Measurements from ENCODE around the gene LYRM2. TPM values are rescaled to one million over a fixed set of nuclear protein-coding genes. Genes with fewer than 3 reads are reported as not detected.

Gene LYRM2
- total and polyA plus RNA-seq, 7 donors: 15.0 to 39.6 (median 25.7) TPM

DNA sequence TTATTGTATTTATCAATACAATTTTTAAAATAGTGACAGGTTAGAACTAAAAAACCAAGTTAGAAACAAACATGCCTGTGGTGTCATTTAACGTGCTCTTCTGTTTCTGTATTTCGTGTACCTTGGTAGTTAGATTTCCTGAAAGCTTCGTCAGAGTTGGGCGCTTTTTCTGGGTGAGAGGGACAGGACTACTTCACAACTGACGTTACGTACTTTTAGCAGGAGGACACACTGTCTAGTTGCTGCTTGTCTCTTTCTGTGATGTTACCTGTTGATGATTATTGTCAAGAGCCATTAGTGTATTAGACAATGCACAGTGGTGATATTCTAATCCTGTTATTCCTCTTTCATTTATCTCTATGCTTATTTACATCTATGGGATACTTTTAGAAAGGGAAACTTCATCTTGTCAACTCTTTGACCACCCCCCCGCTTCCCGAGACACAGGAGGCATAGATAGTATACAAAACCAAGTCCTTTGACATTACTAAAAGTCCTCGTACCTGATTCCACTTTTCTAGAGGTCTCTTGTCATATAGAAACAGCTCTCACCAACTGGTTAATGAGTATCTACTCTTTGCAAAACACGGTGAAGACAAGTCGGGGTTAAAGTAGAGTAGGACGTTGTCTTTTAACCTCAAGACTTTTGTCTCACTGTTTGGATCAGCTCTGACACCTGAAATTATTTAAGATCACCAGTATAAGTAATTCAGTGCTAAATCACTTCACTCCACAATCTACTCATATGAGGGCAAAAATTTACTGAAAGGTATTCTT, 96.3 kb downstream of the LYRM2 start:
- 57 to 76% methylated on average over 12 of the region's 12 CpGs for WGBS, 2 donors
- no peaks in the 10 kb centered on the region for H3K36me3 ChIP-seq
- H3K27me3 ChIP-seq: no peaks in the 10 kb centered on the region
- DNase-seq: no peak
- no peak overlapping the region for H3K27ac ChIP-seq
- H3K4me3 ChIP-seq: no peak overlapping the region
- intact Hi-C loops (cut with DNase I): no loop called here
- no peaks in the 10 kb centered on the region for H3K9me3 ChIP-seq
- no peaks in the 10 kb centered on the region for H3K4me1 ChIP-seq
- TF ChIP-seq POLR2A (IDR thresholded peaks at IDR 0.05): no peak
- TF ChIP-seq, protein P1, sequence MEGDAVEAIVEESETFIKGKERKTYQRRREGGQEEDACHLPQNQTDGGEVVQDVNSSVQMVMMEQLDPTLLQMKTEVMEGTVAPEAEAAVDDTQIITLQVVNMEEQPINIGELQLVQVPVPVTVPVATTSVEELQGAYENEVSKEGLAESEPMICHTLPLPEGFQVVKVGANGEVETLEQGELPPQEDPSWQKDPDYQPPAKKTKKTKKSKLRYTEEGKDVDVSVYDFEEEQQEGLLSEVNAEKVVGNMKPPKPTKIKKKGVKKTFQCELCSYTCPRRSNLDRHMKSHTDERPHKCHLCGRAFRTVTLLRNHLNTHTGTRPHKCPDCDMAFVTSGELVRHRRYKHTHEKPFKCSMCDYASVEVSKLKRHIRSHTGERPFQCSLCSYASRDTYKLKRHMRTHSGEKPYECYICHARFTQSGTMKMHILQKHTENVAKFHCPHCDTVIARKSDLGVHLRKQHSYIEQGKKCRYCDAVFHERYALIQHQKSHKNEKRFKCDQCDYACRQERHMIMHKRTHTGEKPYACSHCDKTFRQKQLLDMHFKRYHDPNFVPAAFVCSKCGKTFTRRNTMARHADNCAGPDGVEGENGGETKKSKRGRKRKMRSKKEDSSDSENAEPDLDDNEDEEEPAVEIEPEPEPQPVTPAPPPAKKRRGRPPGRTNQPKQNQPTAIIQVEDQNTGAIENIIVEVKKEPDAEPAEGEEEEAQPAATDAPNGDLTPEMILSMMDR (IDR thresholded peaks at IDR 0.05): no peak
- TF ChIP-seq EP300 (IDR thresholded peaks at IDR 0.05): no peak
- no peak for TF ChIP-seq POLR2AphosphoS5 (IDR thresholded peaks at IDR 0.05)

DNA sequence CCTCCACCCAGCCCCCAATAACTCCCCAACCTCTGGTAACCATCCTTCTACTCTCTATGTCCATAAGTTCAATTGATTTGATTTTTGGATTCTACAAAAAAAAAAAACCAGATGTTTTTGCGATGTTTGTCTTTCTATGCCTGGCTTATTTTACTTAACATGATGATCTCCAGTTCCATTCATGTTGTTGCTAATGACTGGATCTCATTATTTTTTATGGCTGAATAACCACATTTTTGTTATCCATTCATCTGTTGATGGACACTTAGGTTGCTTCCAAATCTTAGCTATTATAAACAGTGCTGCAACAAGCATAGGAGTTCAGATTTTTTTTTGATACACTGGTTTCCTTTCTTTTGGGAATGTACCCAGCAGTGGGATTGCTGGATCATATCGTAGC, 98.8 kb downstream of the LYRM2 start:
- H3K36me3 ChIP-seq: no peaks in the 10 kb centered on the region
- no peak for DNase-seq
- intact Hi-C loops (cut with DNase I): no loop called here
- TF ChIP-seq POLR2A (IDR thresholded peaks at IDR 0.05): no peak
- no peak for TF ChIP-seq EP300 (IDR thresholded peaks at IDR 0.05)
- TF ChIP-seq, protein P1 (IDR thresholded peaks at IDR 0.05): no peak
- TF ChIP-seq POLR2AphosphoS5 (IDR thresholded peaks at IDR 0.05): no peak
- no peaks in the 10 kb centered on the region for H3K4me1 ChIP-seq
- WGBS, 2 donors: 91 to 97% methylated on average over 2 of the region's 2 CpGs
- H3K27me3 ChIP-seq: no peaks in the 10 kb centered on the region
- H3K4me3 ChIP-seq: no peak overlapping the region
- H3K9me3 ChIP-seq: no peaks in the 10 kb centered on the region
- no peak overlapping the region for H3K27ac ChIP-seq

DNA sequence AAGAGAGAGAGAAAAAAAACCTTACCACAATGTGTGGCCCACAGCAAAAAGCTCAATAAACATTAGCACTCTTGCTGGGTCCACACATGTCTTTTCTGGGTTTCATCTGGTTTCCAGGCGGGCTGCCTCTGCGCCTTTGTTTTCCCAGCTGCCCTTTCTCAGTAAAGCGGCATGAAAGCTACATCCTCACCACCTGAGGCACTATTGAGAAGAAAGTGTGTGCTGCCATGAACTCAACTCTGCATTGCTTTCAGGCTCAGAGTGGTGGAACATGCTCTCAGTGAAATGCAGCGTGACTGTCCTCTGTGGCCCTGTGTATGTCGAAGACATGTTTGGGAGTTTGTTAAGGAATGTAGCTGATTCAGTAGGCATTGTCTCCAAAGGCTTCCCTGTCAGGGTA, 102.3 kb downstream of the LYRM2 start:
- Histone ChIP-seq H3K27ac (no peak overlapping the region), H3K36me3 (no peaks in the 10 kb centered on the region), H3K9me3 (no peaks in the 10 kb centered on the region), H3K4me1 (peaks cover 0 to 7% (median 2%) of the 10 kb centered on the region in 4 donors), H3K27me3 (no peaks in the 10 kb centered on the region), H3K4me3 (no peak overlapping the region)
- intact Hi-C loops (cut with DNase I): no loop called here
- no peak for DNase-seq
- TF ChIP-seq EP300 (IDR thresholded peaks at IDR 0.05) (no peak), POLR2A (IDR thresholded peaks at IDR 0.05) (no peak), POLR2AphosphoS5 (IDR thresholded peaks at IDR 0.05) (no peak)
- TF ChIP-seq, protein P1 (IDR thresholded peaks at IDR 0.05): no peak
- 90 to 95% methylated on average over 5 of the region's 5 CpGs for WGBS, 2 donors

DNA sequence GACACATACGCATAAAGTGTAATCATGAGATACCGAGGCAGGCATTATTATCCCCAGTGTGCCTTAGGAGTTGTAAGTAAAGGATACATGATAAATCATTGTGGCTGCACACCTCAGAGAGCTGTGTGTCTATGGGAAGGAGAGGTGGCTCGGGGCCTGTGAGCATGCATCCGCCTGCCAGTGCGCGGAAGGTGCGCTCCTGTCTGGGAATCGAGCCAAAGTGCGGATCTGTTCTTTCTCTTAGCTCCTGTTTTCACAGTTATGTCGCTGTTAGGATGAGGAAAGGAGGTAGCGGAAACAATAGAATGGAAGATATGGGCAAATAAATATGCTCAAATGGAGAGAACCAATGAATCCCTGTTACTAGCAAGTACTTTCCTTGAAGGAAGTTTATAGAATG, 107.6 kb downstream of the LYRM2 start:
- no peaks in the 10 kb centered on the region for H3K36me3 ChIP-seq
- H3K9me3 ChIP-seq: no peaks in the 10 kb centered on the region
- WGBS, 2 donors: 92 to 96% methylated on average over 11 of the region's 11 CpGs
- peak; percentile 77 for DNase-seq
- peaks cover 0 to 11% (median 5%) of the 10 kb centered on the region in 4 donors for H3K4me1 ChIP-seq
- intact Hi-C loops (cut with DNase I): no loop called here
- H3K27me3 ChIP-seq: no peaks in the 10 kb centered on the region
- H3K4me3 ChIP-seq: no peak overlapping the region
- H3K27ac ChIP-seq: peak overlapping the region in 1 of 4 donors; percentile 18
- TF ChIP-seq POLR2A (IDR thresholded peaks at IDR 0.05) (no peak), POLR2AphosphoS5 (IDR thresholded peaks at IDR 0.05) (peak in 3 of 4 donors; percentile 20 to 69 (median 57))

- no peaks in the 10 kb centered on the region for H3K36me3 ChIP-seq
- H3K27me3 ChIP-seq: no peaks in the 10 kb centered on the region
- no peak for DNase-seq
- intact Hi-C loops (cut with DNase I): no loop called here
- TF ChIP-seq, protein P1 (IDR thresholded peaks at IDR 0.05): no peak
- TF ChIP-seq EP300 (IDR thresholded peaks at IDR 0.05) (no peak), POLR2A (IDR thresholded peaks at IDR 0.05) (no peak), POLR2AphosphoS5 (IDR thresholded peaks at IDR 0.05) (no peak)
- H3K4me3 ChIP-seq: no peak overlapping the region
- H3K9me3 ChIP-seq: no peaks in the 10 kb centered on the region
- no peak overlapping the region for H3K27ac ChIP-seq
- peaks cover 0 to 11% (median 5%) of the 10 kb centered on the region in 4 donors for H3K4me1 ChIP-seq
Measured at GRCh38 chr6:89528866-89529265, 109.7 kb downstream of the LYRM2 start.
